Breast epithelium (tissue), 3 donors: ENCODE results near the gene TSPAN32.

Experiments used
- CTCF ChIP-seq, 3 donors: fragments of 450-650 bp; IDR thresholded peaks; one replicate each; pipeline ENCODE4 v1.5.1; 2016 to 2017; ENCODE audit warnings: antibody characterized with exemption in 3 of 3, mild to moderate bottlenecking in 3 of 3, moderate library complexity in 3 of 3
- POLR2AphosphoS5 ChIP-seq, 3 donors: sonication (generic); formaldehyde crosslinking; IDR thresholded peaks; one replicate each; pipeline ENCODE4 v1.6.1; 2017; ENCODE audit warnings: antibody characterized with exemption in 3 of 3

GRCh38 chr11:2359557-2359956, 57.7 kb downstream of the TSPAN32 start:
- TF ChIP-seq CTCF (IDR thresholded peaks at IDR 0.05) = no peak
- TF ChIP-seq POLR2AphosphoS5 (IDR thresholded peaks at IDR 0.05) = no peak
